ENCODE measurements around the gene HES1. TPM values are rescaled to one million over a fixed set of nuclear protein-coding genes. Genes with fewer than 3 reads are reported as not detected.
"Not testable (repeated sequence)": the region's sequence is repeated elsewhere in the genome, so short reads cannot be mapped to it uniquely, and the experiment has no call there.

The HES1 gene
- polyA plus RNA-seq, 5 donors, result 84.7 to 142 (median 113) TPM

DNA sequence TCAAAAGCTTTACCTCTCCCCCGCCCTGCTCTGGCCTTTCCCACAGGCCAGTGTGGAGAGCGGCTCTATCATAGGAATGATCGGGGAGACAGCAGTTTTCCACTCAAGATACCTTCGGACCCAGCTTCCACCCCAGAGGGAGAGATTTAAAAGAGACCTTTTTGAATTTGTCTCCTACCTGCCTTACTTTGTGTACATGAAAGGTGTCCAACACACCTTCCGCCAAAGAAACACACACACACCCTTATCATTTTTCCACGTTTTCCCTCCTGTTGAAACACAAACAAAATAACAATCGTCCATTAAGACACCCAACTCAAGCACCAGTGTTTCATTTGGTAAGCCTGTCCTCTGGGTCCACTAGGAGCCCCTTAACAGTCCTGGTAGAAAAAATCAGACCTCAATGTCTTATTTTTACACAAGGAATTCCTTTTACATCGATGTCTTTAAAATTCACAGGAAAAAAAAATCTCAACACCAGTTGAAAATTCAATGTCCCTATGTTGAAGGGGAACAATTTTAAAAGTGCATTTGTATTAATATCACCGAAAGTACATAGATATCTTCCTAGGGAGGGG is 4.0 kb downstream of the HES1 start:
- DNase-seq, result no peak

- peak; percentile 85 to 88 for DNase-seq
Measured at GRCh38 chr3:194140520-194141414, 4.8 kb downstream of the HES1 start.

DNA sequence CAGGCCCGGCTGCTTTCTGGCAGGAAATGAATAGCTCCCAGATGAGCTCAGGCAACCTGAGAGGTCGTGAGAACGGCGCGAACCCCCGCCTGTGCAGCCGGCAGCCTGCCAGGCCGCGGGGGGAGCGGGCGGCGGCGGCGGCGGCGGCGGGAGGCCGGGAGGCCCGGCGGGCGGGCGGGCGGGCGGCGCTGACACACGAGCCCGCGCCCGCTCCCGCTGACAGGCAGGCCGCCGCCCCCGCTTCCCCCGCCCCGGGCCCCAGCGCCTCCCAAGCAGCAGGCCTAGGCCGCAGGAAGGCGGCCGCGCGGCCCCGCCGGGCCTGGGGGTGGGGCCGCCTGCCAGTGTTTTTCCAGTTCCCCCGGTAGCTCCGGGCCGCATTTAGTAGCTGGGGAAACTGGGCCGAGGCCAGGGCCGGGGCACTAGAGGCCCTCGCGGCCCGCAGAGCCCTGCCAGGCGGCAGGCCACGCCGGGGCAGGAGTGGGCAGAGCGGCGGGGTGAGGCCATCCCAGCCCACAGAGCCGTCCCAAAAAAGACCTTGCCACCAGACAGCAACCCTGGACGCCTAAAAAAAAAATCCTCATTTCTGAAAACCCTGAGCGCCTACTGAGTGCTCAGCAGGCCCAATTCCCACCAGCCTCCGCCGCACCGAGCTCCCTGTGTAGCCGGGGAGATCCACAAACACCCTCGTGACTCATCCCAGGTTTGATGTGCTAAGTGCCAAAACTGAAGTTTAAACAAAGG is 5.6 kb downstream of the HES1 start:
- DNase-seq, result peak; percentile 83 to 89

- peak in 1 of 2 donors; percentile 45 for DNase-seq
Measured at GRCh38 chr3:194142156-194142910, 6.4 kb downstream of the HES1 start.

- no peak for DNase-seq
Measured at GRCh38 chr3:194145702-194146101, 9.8 kb downstream of the HES1 start.

DNA sequence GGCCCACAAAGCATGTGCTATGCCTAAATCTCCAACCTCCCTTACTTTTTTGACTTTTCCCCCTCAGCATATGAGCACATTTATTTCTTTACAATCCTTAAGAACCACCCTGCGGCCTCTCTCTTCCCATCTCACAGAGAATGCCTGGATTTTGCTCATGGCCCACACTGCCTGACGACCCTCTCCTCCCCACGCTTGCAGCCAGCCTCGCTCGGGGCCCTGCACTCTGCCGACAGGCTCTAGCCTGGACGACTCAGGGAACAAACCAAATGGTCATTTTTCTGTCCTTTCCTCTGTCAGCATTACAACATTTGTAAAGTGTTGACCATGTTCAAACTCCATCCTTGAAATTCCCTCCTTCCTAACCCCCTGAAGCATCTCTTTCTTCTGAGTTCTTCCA is 11.7 kb downstream of the HES1 start:
- no peak for DNase-seq

- no peak for DNase-seq
Measured at GRCh38 chr3:194148383-194148782, 12.4 kb downstream of the HES1 start.

DNA sequence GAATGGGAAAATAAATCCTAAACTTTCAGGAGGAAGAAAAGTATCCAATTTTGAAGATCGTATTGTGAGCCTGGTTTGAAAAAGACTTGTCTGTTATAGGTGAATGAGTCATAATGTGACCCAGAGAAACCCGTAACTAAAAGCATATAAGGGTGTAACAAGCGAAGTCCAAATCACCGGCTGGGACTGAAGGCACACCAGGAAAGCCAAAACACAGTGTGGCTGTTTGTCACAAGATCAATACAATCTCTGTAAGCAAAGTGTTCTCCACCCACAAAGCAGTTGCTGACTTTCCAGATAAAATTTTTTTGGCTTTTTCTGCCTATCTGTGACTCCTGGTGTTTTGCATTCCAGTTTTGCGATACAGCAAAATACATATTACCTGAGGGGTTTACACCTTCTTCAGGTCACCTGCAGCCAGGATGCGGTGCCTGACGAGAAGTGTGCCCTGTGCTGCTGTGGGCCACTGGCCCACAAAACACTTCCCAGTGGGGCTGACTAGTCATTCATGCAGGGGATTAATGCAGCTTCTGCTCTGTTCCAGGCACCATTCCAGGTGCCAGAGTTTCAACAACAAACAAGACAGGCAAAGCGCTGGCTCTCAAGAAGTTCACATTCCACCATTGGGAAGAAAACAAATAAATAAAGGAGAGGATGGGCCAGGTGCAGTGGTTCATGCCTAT is 14.4 kb downstream of the HES1 start:
- no peak for DNase-seq

- DNase-seq, result not testable (repeated sequence)
Measured at GRCh38 chr3:194150935-194151302, 15.0 kb downstream of the HES1 start.

DNA sequence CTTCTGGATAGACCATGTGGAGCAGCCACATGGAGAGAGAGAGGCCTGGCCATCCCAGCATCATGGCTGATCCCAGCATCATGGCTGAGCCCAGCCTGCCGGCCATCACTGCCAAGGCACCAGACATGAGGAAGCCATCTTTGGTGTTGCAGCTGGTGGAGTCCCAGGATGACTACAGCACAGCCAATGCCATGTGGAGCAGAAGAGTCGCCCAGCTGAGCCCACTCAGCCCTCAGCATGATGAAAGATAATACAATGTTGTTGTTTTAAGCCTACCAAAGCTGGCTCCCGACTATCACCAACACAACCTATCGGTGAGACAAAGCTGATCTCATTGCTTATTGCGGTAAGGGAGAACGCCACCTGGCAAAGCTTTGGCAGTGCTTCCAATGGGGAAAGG is 18.4 kb downstream of the HES1 start:
- no peak for DNase-seq

GRCh38 chr3:194156095-194156494 is 20.1 kb downstream of the HES1 start:
- DNase-seq, result no peak

DNA sequence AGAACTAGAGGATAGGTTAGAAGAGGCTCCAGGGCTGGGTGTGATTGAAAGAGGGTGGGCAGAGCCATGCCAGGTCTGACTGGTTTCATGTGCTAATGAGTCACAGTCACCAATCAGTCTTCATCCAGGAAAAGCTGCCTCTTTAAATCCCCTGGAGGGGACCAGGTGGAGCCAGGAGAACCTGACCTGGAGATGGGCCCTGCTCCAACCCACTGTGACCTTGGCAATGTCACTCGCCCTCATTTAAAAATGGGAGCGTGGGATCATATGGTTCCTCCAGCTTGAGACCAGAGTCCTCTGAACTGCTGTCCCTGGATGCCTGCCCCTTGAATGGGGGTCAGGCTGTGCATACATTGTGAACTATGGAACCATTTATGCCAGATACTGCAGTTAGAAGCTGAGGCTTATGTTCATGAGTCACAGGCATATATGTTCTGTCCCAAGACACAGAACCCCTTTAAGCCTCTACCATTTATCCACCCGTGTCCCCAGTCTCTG is 23.0 kb downstream of the HES1 start:
- no peak for DNase-seq

GRCh38 chr3:194160158-194160557 is 24.2 kb downstream of the HES1 start:
- DNase-seq, result no peak

- DNase-seq, result no peak
Measured at GRCh38 chr3:194161131-194162045, 25.4 kb downstream of the HES1 start.

DNA sequence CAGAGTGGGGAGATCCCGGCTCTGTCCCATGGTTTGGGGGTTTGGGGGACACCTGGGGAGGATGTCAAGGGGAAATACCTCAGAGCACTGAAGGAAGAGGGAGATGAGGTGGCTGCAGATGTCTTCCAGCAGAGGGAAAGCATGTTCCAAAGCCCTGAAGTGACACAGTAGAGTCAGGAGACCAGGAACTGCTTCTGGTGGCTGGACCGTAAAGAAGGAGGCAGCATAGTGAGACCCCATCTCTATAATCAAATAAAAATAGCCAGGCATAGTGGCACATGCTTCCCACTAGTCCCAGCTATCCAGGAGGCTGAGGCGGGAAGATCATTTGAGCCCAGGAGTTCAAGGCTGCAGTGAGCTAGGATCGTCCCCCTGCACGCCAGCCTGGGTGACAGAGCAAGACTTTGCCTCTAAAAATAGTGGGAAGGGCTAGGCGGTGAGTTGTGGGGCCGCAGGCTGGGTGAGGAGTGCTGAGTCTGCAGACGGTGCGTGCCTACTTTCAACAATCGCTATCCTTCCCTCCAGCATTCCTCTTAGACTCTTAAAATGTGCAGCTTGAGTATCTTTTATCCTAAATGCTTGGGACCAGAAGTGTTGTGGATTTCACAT is 26.2 kb downstream of the HES1 start:
- no peak for DNase-seq

- no peak for DNase-seq
Measured at GRCh38 chr3:194162817-194163584, 27.1 kb downstream of the HES1 start.

DNA sequence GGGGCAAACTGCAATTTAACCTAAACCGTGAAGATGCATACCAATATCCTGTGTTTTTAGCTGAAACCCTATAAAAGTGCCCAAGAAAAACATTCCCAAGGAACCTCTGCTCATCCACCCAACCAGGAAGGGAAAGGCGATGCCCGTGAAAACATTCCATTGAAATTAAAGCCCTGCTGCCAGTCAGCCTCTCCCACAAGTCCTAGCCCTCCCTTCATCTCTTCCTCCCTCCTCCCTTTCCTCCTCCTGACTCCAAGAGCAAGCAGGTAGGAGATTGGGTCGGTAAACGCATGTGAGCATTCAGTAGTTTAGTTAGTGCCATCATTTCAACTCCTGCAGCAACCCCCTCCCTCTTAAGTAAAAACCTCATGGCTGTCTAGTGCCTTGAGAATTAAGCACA is 27.7 kb downstream of the HES1 start:
- DNase-seq, result no peak

DNA sequence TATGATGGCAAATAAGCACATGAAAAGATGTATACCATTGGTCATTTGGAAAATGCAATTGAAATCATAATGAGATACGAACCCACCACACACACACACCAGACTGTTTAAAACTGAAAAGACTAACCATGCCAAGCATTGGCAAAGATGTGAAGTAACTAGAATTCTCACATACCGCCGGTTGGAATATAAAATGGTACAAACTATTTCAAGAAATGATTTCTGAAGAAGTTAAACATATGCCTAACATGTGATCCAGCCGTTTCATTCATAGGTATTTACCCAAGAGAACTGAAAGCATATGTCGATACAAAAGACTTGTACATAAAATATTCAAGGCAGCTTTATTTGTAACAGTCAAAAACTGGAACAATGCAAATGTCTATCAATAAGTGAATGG is 28.9 kb downstream of the HES1 start:
- no peak for DNase-seq
